Glomerular visceral epithelial cell (primary cell): ENCODE results near the gene TDRD1.

Experiments
- DNase-seq: peaks from one replicate; pipeline ENCODE4 v3.0.0-alpha.2; 2016; ENCODE audit errors: extremely low spot score

Gene TDRD1

GRCh38 chr10:114266521-114266920, 87.4 kb downstream of the TDRD1 start:
- DNase-seq, result no peak

DNA sequence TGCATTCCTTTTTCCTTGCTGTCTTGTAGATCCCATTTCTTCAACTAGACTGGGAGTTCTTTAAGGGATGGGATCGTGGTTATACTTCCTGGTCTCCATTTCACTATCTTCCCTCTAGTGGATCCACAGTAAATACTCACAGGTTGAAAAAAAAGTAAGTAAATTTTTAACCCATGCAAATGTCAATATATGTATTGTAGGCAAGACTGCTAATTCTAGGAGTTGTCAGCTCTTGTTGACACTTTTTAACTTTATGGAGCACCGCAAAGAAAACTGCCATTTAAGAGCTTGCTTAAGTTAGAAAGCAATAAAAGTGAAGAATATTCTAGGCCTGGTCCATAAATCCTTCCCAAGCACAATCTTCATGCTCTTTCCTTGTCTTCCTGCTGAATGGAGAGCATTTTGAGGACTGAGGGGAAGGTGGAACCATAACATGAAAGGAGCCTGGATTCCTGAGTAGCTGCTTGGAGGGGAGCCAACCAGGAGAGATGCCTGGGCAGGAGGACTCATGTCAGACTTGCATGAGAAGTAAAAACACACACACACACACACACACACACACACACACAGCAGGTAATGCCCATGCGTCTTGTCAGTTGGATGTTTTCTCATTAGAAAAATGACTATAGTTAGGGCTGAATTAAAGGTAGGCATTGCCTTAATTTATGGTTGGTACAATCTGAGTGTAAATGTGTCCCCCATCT, 92.1 kb downstream of the TDRD1 start:
- peak; percentile 91 for DNase-seq

GRCh38 chr10:114271779-114272167, 92.6 kb downstream of the TDRD1 start:
- DNase-seq, result peak; percentile 93

GRCh38 chr10:114272696-114273095, 93.5 kb downstream of the TDRD1 start:
- no peak for DNase-seq

GRCh38 chr10:114273910-114274309, 94.8 kb downstream of the TDRD1 start:
- no peak for DNase-seq

GRCh38 chr10:114274616-114275453, 95.7 kb downstream of the TDRD1 start:
- DNase-seq, result no peak

DNA sequence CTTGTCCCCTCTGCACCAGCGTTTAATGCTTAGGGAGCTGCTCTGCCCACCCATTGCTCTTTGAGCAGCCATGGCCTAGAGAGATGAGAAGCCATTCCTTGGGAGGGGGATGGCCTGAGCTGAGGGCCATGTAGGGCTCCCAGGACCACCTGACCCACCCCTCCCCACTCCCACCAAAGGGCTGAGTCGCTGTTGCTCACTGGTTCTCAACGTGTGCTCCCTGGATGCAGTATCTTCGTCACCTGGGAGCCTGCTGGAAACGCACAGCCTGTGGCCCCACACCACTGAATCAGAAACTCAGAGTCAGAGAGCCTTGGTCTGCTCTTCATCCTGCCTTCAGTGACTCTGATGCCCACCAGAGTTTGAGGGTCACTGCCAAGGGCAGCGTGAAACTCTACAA, 96.9 kb downstream of the TDRD1 start:
- DNase-seq, result no peak

DNA sequence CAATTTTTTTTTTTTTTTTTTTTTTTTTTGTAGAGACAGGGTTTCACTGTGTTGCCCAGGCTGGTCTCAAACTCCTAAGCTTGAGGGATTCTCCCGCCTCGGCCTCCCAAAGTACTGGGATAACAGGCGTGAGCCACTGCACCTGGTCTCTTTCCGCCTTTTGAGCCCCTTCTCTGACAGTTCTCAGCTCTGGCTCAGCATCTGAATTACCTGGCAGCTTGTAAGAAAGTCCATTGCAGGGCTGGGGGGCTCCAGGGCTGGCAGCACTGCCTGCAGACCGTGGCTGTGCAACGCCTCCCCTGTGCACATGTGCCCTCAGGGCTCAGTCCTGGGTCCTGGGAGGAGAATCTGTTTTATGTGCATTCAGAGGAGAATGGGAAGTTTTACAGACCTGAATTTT, 97.5 kb downstream of the TDRD1 start:
- DNase-seq, result no peak

GRCh38 chr10:114278140-114278883, 99.2 kb downstream of the TDRD1 start:
- DNase-seq, result no peak

DNA sequence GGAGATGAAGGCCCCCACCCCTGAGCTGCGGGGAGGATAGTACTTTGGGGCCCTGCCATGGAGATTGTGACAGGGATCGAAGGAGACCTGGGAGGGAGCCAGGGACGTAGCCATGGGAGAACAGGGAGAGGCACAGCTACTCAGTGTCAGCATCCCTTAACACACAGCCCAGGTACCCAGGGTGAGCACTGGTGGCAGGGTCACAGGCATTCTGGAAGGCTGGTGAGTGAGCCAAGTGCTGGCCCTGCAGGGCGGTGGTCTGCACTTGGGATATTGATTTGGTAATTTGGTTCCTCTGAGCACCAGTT, 99.7 kb downstream of the TDRD1 start:
- no peak for DNase-seq

GRCh38 chr10:114279289-114279688, 100.1 kb downstream of the TDRD1 start:
- DNase-seq, result no peak

DNA sequence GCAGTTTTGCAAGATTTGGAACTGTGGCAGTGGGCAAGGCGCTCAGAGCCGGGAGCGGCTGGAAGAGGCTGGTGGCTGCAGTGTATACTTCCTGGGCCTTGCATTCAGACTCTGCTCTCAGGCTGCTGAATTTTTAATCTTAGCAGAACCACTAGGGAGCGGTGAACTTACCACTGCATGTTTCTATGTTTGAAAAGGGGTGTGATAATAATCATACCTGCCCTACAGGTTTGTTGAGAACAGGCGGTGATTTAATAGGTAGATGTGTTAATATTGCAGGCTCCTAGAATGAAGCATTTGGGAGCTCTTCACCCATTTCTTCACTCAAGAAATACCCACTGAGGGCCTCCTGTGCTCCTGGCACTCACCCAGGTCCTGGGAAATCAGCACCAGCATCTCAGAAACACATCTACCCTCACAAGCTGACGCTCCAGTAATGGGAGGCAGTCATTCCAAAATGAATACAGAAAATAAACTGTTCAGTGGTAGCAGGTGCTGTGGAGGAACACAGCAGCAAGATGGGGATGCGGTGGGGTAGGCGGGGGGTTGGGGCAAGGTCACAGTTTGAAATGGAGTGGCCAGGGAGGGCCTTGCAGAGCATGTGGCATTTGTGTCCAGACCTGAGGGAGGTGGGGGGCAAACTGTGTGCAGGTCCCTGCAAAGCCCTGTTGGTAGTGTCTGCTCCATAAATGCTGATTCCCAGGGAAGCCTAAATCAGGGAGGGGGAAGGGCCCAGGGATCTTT, 100.9 kb downstream of the TDRD1 start:
- no peak for DNase-seq

GRCh38 chr10:114281006-114281405, 101.9 kb downstream of the TDRD1 start:
- no peak for DNase-seq

GRCh38 chr10:114281461-114281860, 102.3 kb downstream of the TDRD1 start:
- no peak for DNase-seq
